Neural cell (in vitro differentiated cells): ENCODE measurements around the gene KLHDC8A. TPM values are rescaled to one million over a fixed set of nuclear protein-coding genes. Genes with fewer than 3 reads are reported as not detected.

Source experiments
- H2AFZ ChIP-seq: fragments of 200-600, 300-800 bp; sonication (generic), shearing (Covaris generic); 2 replicates; pipeline ENCODE4 v1.6.0; 2014; ENCODE audit warnings: low read depth, mild to moderate bottlenecking, antibody characterized with exemption, low read length, moderate library complexity
- H3F3A ChIP-seq: fragments of 200-600 bp; shearing (Covaris generic); 2 replicates; pipeline ENCODE4 v1.6.1; 2016; ENCODE audit warnings: mild to moderate bottlenecking, moderate library complexity, mixed read lengths, antibody characterized with exemption, low read length; ENCODE audit not compliant: insufficient read depth, poor library complexity, severe bottlenecking
- H3K27ac ChIP-seq: fragments of 200-600, 300-800 bp; sonication (generic), shearing (Covaris generic); 2 replicates; pipeline ENCODE4 v1.5.1; 2014; ENCODE audit warnings: mild to moderate bottlenecking, low read length, moderate library complexity
- H3K27me3 ChIP-seq: fragments of 300-800, 200-600 bp; sonication (generic), shearing (Covaris generic); 2 replicates; pipeline ENCODE4 v1.6.0; 2014; ENCODE audit warnings: mild to moderate bottlenecking, low read depth, low read length, moderate library complexity; ENCODE audit not compliant: insufficient read depth
- H3K36me3 ChIP-seq: fragments of 300-800, 200-600 bp; sonication (generic), shearing (Covaris generic); 2 replicates; pipeline ENCODE4 v1.5.1; 2014; ENCODE audit warnings: mild to moderate bottlenecking, antibody characterized with exemption, low read length, moderate library complexity; ENCODE audit not compliant: insufficient read depth
- H3K4me2 ChIP-seq: fragments of 300-800, 200-600 bp; sonication (generic), shearing (Covaris generic); 2 replicates; pipeline ENCODE4 v1.6.0; 2014; ENCODE audit warnings: mild to moderate bottlenecking, low read length
- H3K4me3 ChIP-seq: fragments of 300-800, 200-600 bp; sonication (generic), shearing (Covaris generic); 2 replicates; pipeline ENCODE4 v1.5.1; 2014; ENCODE audit warnings: mild to moderate bottlenecking, low read length, moderate library complexity
- H3K79me2 ChIP-seq: fragments of 200-600 bp; shearing (Covaris generic); replicated peaks from 2 replicates; pipeline ENCODE4 v1.6.0; 2014; ENCODE audit warnings: mild to moderate bottlenecking, low read length, moderate library complexity; ENCODE audit not compliant: insufficient read depth
- H3K9ac ChIP-seq: fragments of 300-800, 200-600 bp; sonication (generic), shearing (Covaris generic); 2 replicates; pipeline ENCODE4 v1.6.1; 2016; ENCODE audit warnings: mild to moderate bottlenecking, low read length, mixed read lengths
- H3K9me2 ChIP-seq: fragments of 200-600 bp; shearing (Covaris generic); 2 replicates; pipeline ENCODE4 v1.6.1; 2016; ENCODE audit warnings: mild to moderate bottlenecking, low read length, mixed read lengths; ENCODE audit not compliant: insufficient read depth
- H3K9me3 ChIP-seq: fragments of 200-600, 300-800 bp; sonication (generic), shearing (Covaris generic); 2 replicates; pipeline ENCODE4 v1.6.1; 2016; ENCODE audit warnings: mild to moderate bottlenecking, mixed run types, low read length, moderate library complexity, mixed read lengths
- H4K20me1 ChIP-seq: fragments of 200-600 bp; shearing (Covaris generic); 2 replicates; pipeline ENCODE4 v1.6.1; 2016; ENCODE audit warnings: mild to moderate bottlenecking, mixed run types; ENCODE audit not compliant: insufficient read depth
- EP300 ChIP-seq: fragments of 450-650 bp; conservative IDR thresholded peaks from 2 replicates; pipeline ENCODE4 v1.6.1; 2014; ENCODE audit warnings: antibody characterized with exemption, mild to moderate bottlenecking, moderate library complexity; ENCODE audit not compliant: poor library complexity, severe bottlenecking
- EZH2 ChIP-seq: fragments of 200-600, 300-800 bp; shearing (Covaris generic), sonication (generic); IDR thresholded peaks from 2 replicates; pipeline ENCODE4 v1.6.1; 2014; ENCODE audit warnings: antibody characterized with exemption, low read length, borderline replicate concordance, mild to moderate bottlenecking; ENCODE audit not compliant: insufficient read depth, poor library complexity, severe bottlenecking
- MXI1 ChIP-seq: fragments of 450-650 bp; conservative IDR thresholded peaks from 2 replicates; pipeline ENCODE4 v1.6.1; 2014; ENCODE audit warnings: antibody characterized with exemption, mild to moderate bottlenecking; ENCODE audit not compliant: poor library complexity, severe bottlenecking
- POLR2AphosphoS5 ChIP-seq: IDR thresholded peaks from 2 replicates; pipeline ENCODE4 v1.6.1; 2012
- RAD21 ChIP-seq: fragments of 450-650 bp; conservative IDR thresholded peaks from 2 replicates; pipeline ENCODE4 v1.6.1; 2014; ENCODE audit warnings: antibody characterized with exemption, mild to moderate bottlenecking, moderate library complexity
- SMC3 ChIP-seq: fragments of 450-650 bp; conservative IDR thresholded peaks from 2 replicates; pipeline ENCODE4 v1.6.1; 2014; ENCODE audit warnings: antibody characterized with exemption, mild to moderate bottlenecking, moderate library complexity; ENCODE audit not compliant: poor library complexity
- TAF1 ChIP-seq: IDR thresholded peaks from 2 replicates; pipeline ENCODE4 v1.6.1; 2012; ENCODE audit warnings: low read depth
- polyA plus RNA-seq: library from polyadenylated mRNA; depleted of rRNA; stranded (reverse); fragments of >200 nt; gene quantifications from 2 replicates; pipeline ENCODE4 v1.2.3, GENCODE V29; 2014
- small RNA-seq, 3 experiments: library from RNA; depleted of rRNA; stranded (forward); fragments of <200 nt; gene quantifications; one replicate each; pipeline ENCODE3, GENCODE V24; 2012
- TF ChIP-seq, protein P1 (sequence below): IDR thresholded peaks from 2 replicates; pipeline ENCODE4 v1.6.1; 2012; ENCODE audit warnings: borderline replicate concordance
- TF ChIP-seq, protein P2 (sequence below): fragments of 450-650 bp; IDR thresholded peaks from 2 replicates; pipeline ENCODE4 v1.5.1; 2014; ENCODE audit warnings: antibody characterized with exemption, mild to moderate bottlenecking, moderate library complexity; ENCODE audit not compliant: poor library complexity, severe bottlenecking

KLHDC8A gene
- polyA plus RNA-seq, 1 donor from 2014 or later: 7.7 TPM

DNA sequence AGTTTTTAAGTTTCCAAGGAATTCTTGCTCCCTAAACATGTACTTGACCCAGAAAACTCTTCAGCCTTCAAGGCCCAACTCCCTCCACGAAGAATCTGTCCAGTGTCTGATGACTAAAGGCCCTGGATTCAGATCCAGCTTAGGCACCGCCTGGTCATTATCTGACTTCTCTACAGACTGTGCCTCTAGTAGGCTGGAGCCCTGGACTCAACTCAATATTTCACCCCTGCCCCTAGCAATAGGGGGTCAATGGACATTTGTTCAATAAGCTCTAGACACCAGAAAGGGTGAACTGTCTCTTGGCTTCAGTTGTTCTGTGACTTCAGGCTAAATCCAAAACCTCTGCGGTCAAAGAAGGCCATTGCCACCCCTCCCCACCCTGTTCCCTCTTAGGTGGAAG is 69.6 kb downstream of the KLHDC8A start:
- Histone ChIP-seq H3K36me3 (no peaks in the 10 kb centered on the region), H4K20me1 (no peaks in the 10 kb centered on the region), H3K27me3 (no peaks in the 10 kb centered on the region), H3F3A (no peaks in the 10 kb centered on the region), H3K9me3 (no peaks in the 10 kb centered on the region), H3K4me2 (no peak overlapping the region), H3K9ac (no peak overlapping the region), H3K79me2 (no peaks in the 10 kb centered on the region), H3K9me2 (no peaks in the 10 kb centered on the region), H3K27ac (no peak overlapping the region), H2AFZ (no peak overlapping the region), H3K4me3 (no peak overlapping the region)
- no peak for TF ChIP-seq TAF1
- no peak for TF ChIP-seq POLR2AphosphoS5
- TF ChIP-seq, protein P1, sequence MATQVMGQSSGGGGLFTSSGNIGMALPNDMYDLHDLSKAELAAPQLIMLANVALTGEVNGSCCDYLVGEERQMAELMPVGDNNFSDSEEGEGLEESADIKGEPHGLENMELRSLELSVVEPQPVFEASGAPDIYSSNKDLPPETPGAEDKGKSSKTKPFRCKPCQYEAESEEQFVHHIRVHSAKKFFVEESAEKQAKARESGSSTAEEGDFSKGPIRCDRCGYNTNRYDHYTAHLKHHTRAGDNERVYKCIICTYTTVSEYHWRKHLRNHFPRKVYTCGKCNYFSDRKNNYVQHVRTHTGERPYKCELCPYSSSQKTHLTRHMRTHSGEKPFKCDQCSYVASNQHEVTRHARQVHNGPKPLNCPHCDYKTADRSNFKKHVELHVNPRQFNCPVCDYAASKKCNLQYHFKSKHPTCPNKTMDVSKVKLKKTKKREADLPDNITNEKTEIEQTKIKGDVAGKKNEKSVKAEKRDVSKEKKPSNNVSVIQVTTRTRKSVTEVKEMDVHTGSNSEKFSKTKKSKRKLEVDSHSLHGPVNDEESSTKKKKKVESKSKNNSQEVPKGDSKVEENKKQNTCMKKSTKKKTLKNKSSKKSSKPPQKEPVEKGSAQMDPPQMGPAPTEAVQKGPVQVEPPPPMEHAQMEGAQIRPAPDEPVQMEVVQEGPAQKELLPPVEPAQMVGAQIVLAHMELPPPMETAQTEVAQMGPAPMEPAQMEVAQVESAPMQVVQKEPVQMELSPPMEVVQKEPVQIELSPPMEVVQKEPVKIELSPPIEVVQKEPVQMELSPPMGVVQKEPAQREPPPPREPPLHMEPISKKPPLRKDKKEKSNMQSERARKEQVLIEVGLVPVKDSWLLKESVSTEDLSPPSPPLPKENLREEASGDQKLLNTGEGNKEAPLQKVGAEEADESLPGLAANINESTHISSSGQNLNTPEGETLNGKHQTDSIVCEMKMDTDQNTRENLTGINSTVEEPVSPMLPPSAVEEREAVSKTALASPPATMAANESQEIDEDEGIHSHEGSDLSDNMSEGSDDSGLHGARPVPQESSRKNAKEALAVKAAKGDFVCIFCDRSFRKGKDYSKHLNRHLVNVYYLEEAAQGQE: no peak
- no peak for TF ChIP-seq EZH2
- TF ChIP-seq MXI1: no peak
- TF ChIP-seq, protein P2, sequence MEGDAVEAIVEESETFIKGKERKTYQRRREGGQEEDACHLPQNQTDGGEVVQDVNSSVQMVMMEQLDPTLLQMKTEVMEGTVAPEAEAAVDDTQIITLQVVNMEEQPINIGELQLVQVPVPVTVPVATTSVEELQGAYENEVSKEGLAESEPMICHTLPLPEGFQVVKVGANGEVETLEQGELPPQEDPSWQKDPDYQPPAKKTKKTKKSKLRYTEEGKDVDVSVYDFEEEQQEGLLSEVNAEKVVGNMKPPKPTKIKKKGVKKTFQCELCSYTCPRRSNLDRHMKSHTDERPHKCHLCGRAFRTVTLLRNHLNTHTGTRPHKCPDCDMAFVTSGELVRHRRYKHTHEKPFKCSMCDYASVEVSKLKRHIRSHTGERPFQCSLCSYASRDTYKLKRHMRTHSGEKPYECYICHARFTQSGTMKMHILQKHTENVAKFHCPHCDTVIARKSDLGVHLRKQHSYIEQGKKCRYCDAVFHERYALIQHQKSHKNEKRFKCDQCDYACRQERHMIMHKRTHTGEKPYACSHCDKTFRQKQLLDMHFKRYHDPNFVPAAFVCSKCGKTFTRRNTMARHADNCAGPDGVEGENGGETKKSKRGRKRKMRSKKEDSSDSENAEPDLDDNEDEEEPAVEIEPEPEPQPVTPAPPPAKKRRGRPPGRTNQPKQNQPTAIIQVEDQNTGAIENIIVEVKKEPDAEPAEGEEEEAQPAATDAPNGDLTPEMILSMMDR: no peak
- no peak for TF ChIP-seq EP300
- TF ChIP-seq RAD21: no peak
- no peak for TF ChIP-seq SMC3

DNA sequence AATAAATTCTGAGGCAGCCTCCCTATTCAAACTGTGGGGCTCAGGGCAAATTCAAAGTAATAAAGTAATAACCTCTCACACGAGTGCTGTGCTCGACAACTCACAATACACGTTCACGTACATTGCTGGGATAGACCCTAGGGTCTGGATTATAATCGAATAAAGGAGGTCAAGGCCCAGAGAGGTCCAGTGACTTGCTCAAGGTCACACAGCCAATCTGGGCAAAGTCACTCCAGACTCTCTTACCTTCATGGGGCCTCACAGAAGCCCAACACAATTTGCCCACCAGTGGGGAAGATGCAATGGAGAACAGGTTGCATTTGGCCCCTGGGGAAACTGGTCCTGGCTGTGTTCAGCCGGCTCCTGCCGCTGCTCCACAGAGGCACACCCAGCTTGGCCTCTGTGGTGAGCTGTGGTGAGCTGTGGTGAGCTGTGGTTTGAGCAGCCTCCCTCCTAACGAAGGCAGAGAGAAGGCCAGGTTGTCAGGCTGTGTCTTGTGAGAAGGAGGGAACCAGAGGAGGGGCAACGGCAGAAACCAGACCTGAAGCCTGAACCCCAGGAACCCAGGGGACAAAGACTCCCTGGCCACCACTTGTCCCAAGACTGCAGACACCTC is 70.3 kb downstream of the KLHDC8A start:
- Histone ChIP-seq H4K20me1 (no peaks in the 10 kb centered on the region), H3K9me2 (no peaks in the 10 kb centered on the region), H3K9ac (no peak overlapping the region), H3K4me3 (no peak overlapping the region), H3F3A (no peaks in the 10 kb centered on the region), H3K36me3 (no peaks in the 10 kb centered on the region), H2AFZ (no peak overlapping the region), H3K9me3 (no peaks in the 10 kb centered on the region), H3K27me3 (no peaks in the 10 kb centered on the region), H3K4me2 (no peak overlapping the region), H3K27ac (no peak overlapping the region), H3K79me2 (no peaks in the 10 kb centered on the region)
- TF ChIP-seq SMC3: no peak
- no peak for TF ChIP-seq TAF1
- no peak for TF ChIP-seq RAD21
- TF ChIP-seq, protein P1: no peak
- no peak for TF ChIP-seq POLR2AphosphoS5

Small RNA genes within 50 kb of the gene (small RNA-seq; reads per million reads assigned to genes)
- gene SNRPGP10: 0 to 0.03 (median 0) reads per million in 3 experiments

Other genes with a start within 250 kb of the KLHDC8A start
- gene RBBP5, start 234.9 kb downstream of the KLHDC8A start, polyA plus RNA-seq: 17.0 and 24.2 TPM in 2 replicates
- gene DSTYK, start 145.2 kb downstream of the KLHDC8A start, polyA plus RNA-seq: 10.7 and 12.1 TPM in 2 replicates
- gene TMCC2, start 129.0 kb downstream of the KLHDC8A start, polyA plus RNA-seq: 32.2 and 34.4 TPM in 2 replicates
- gene NUAK2, start 35.2 kb downstream of the KLHDC8A start, polyA plus RNA-seq: 1.4 and 2.9 TPM in 2 replicates
- 62.8 and 67.6 TPM in 2 replicates for gene LEMD1, start 65.1 kb upstream of the KLHDC8A start, polyA plus RNA-seq
- 5.6 and 6.0 TPM in 2 replicates for gene BLACAT1, start 99.1 kb upstream of the KLHDC8A start, polyA plus RNA-seq
- gene CDK18, start 147.7 kb upstream of the KLHDC8A start, polyA plus RNA-seq: not detected in 2 replicates